DMS79 (cell line): ENCODE data around the gene PFKFB1.
A peak's percentile ranks its signal among the peaks of the same experiment; 100 is the strongest.

ENCODE experiments used
- DNase-seq: peaks from one replicate; lab custom pipeline; 2025; lab: John Stamatoyannopoulos, UW

Gene PFKFB1

DNA sequence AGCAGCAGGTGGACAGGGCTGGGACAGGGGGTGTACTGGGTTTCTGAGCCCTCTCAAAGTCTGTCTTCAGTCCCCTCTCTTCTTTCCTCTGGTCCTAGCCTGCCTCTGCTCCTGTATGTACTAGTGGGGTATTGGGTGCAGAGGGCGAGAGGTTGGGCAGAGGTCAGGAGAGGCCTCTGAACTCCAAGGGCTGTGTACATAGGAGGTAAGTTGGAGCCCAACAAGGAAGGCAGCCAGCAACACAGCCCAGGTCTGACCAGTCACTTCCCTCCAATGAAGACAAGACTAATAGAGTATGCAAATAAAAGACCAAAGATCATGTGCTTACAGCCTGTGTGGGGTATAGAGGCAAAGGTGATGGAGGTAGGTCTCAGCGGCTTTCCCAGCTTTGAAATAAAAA is at the start of gene PFKFB1:
TSS of gene PFKFB1 (minus strand) at position 90 of the 400 bp plus-strand sequence. CDS start 181 bp downstream, outside the sequence.
- DNase-seq = no peak

DNA sequence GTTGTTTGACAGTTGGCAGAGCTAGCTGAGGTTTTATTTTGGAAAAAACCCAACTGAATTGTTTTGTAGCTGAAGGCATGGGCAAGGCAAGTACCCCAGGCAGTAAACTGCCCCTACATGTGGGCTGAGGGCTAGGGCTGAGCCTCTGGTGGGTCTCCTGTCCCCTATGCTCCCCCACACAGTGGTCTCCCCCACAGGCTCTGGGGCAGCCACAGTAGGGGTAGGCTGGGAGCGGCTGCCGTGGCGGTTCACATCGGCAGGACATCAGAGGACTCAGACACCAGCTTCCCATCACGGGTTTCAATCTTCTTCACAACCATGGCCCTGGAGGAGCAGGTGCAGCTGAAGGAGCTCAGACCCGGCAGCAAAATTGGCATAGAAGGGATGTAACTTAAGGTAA is 47.5 kb upstream of the PFKFB1 start:
- DNase-seq = no peak

DNA sequence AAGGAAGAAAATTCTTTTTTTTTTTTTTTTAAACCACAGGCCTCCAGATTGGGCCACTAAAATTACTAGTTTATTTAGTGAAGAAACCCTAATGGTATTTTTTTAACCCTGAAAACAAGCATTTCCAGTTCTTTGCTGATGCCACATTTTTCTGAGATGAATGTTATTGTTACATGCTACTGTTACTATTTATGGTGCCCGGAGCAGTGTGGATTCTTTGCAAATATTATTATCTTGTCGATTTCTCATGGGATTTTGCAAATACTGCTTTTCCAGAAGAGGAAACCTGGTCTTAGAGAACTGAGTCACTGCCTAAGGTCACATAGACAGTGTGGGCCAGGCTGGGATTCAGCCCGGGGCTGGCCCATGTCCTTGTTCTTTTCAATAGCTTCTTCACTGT is 45.5 kb upstream of the PFKFB1 start:
- no peak for DNase-seq

DNA sequence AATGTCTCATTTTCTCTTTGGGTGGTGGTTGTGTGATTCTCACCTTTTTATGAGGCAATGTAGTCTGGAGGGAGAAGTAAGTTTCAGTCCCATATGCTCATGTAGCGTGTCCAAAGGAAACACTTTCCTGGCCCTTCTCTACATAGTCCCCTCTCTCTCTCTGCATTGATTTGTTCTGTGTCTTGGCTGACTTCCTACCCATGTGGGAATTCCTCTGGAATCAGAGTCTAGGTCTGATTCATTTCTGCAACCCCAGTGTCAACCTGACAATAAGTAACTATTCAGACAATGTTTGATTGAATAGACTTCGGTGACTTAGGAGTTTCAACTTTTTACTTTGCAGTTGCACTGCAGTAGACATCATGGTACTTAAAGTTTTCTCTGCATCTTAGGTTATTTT is 39.4 kb upstream of the PFKFB1 start:
- DNase-seq = no peak

DNA sequence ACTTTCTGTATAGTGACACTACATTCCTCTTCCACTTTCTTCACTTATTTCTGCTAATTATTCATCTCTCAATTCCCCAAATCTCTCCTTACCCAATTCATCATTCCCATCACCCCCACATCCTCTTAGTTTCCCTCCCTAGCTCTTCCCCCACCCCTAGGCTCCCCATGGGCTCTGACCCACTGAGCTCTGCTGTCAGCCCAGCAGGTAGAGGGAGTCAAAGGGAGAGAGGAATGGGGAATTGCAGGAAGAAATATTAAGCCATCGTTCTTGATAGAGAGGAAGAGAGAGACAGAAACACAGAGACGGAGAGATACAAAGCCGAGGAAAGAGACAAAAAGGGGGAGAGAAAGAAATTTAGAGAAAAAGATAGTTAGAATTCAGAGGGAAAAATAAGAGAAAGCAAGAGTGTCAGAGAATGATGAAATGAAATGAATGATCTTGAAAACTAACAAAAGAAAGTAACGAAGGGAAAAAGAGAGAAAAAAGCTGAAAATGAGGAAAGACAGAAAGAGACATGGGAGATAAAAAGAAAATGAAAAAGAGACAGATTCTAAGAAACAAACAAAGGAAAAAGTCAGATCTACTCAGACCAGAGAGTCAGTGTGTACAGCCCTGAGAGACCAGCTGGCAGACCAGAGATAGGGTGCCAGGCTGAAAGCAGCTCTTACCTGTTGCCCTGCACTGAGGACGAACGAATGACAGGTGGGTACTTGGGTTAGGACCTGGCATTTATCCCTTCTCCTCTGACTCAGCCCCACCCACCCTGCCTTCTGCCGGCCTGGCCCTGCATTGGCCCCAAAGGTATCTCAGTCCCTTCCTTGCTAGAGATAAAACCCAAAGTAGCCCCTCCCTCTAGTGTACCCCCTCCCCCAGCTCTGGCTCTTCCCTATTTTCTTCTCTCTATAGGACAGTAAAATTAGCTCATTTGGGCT is 36.5 kb upstream of the PFKFB1 start, which contains the start of gene ALAS2:
TSS of gene ALAS2 (minus strand) at position 707 of the 935 bp plus-strand sequence. CDS start 4,977 bp downstream, outside the sequence.
- no peak for DNase-seq

DNA sequence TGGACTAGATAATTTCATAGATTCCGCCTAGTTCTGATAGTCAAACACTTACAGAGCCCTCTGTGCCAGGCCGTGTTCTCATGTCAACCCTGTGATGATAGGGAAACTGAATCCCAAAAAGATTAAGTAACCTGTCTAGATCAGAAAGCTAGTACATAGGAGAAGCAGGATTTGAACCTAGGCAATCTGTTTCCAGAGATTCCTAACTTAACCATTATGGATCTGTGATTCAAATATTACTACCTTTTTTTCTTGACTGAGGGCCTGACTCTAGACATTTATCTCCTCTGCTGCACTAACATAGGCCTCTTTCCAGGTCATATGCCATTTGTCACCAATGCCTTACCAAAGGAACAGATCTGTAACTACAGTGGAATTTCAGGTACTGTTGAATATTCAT is 35.3 kb upstream of the PFKFB1 start:
- no peak for DNase-seq

DNA sequence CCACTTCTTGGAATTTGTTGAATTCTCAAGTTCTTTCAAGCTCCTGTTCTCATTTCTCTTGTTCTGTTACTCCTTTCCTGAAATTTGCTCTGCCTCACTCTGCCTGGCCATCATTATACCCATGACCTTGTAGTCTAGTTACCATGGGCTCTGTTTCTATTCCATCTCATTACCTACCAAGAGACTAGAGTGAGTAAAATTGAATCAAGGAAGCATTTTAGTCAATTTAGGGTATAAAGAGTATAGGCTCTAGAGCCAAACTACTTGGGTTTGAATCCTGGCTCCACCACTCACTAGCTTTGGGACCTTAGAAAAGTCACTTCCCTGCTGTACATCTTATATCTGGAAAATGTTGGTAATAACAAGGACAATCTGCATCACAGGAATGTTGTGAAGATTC is 34.6 kb upstream of the PFKFB1 start:
- no peak for DNase-seq

DNA sequence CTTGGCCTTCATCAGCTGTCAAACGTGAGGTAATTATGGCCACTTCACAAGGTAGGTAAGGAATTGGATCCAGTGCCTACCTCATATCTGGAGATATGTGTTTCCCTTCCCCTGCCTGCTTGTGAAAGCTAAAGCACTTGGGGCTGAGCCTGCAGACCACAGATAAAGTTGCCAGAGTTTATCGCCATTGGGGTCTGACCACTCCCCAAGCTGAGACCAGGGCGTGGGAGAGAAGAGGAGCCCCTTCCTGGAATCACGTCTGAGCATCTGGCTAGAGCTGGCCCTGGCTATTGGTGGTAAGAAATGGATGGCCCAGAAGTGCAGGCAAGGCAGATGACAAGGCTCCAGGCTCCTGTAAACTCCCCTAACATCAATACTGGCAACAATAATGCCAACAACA is 34.1 kb upstream of the PFKFB1 start:
- DNase-seq = no peak

DNA sequence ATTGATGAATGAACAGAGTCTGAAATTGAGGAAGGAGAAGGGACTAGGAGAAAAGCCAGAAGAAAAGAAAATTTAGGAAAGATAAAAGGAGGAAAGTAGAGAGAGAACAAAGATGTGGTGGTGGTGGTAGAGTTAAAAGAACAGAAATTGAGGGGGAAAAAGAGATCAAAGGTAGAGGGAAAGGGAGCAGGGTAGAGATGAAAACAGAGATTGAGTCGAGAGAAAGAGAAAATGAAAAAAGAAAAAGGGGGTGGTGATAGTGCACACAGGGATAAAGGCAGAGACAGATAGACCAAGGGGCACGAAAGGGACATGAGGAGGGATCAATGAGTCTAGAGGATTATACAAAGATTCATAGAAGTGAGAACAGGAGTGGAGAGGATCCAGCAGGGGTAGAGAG is 32.9 kb upstream of the PFKFB1 start:
- DNase-seq = no peak

DNA sequence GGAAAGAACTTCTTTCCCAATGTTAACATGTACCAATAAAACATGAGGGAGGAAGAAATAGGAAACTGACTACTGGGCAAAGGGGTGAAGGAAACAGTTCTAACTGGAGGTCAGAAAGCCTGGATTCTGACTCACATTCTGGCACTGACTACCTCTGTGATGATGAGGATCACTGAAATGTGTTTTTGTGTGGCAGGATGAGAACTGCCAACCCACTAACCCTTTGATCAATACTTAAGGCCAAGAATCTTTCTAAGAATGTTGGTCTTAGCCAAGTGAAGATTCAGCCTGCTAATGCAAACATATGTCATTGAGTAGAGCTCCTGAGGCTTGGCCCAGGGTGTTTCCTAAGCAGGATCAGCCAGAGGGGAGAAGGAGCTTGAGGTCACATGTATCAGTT is 32.2 kb upstream of the PFKFB1 start:
- DNase-seq = no peak

DNA sequence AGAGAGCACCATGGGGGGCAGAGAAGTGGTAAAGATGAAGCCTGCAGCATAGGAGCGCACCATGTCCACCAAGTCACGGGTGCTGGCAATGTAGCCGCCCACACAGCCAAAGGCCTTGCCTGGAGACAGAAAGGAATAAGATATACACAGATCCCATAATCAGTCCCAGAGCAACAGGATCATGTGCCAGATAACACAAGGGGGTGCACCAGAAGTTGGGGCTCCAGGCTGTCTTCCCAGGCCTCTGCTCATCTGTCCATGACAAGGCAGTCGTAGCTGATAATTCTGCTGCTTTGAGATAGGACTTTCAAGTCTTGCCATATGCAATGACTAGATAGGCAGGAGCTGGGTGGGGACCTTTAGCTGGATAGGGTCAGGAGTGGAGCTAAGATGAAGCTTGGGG is 20.9 kb upstream of the PFKFB1 start:
- no peak for DNase-seq

DNA sequence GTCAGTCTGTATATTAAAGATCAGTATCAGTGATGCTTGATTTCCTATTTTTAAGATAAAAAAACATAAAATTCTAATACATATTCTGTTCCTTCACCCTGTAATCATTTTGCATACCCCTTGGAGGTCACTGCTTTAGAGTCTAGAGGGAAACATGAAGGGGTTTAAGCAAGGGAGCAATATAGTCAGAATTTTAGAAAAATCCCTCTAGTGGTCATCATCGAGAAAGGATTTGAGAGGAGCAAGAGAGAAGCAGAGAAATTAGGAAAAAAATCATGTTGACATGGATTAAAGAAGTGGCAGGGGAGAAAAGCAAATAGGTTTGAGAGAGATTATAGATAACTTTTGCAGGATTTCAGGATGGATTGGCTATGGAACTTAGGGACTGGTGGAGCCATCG is 17.3 kb upstream of the PFKFB1 start:
- DNase-seq = no peak

DNA sequence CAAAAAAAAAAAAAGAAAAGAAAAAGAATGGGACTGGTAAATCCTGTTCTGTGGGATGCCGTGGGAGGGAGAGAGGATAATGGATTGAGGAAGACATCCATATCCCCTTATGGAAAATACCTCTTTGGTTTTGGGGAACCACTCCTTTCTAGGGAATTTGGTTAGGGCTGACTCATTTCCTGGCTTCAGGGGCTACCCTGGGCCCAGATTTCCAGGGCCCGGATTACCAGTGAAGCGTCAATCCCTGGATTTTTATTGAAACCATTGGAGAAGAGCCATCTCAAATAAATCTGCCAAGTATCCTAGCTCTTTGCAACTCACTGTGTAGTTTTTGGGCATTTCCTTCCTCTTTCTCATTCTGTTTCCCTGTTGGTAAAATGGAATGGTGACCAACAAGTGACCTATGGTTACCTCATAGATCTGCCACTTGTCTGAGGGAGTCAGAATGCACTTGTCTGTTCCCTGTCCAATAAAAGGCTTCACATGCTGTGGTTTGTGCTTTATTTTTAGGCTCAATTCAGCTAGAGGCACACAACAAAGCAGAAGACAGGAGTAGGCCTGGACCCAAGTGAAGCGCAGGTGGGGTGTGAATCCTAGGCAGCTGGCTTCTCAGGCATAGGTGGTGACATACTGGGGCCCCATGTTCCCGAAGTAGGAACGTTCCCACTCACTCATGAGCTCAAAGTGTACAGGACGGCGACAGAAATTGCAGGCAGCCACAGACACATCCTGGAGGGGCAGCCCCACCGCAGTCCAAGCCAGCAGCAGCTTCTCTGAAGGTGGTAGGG is 14.8 kb upstream of the PFKFB1 start:
- no peak for DNase-seq

DNA sequence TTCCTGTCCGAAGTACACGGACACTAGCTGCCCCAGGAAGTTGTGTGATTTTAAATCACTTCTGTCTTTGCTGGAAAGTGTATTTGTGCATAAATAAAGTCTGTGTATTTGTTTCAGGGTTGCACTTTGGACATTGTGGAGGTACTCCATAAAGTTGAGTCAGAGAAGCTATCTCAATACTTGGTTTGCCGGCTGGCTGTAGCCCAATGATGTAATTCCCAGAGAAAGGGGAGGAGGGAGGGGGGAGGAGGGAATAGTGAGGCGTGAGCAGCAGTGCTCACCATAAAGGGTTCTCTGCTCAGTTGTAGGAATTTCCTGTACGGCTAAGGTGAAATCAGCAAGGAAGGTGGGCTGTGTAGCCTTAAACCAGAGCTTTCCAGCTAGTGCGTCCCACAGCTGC is 13.7 kb upstream of the PFKFB1 start:
- no peak for DNase-seq

DNA sequence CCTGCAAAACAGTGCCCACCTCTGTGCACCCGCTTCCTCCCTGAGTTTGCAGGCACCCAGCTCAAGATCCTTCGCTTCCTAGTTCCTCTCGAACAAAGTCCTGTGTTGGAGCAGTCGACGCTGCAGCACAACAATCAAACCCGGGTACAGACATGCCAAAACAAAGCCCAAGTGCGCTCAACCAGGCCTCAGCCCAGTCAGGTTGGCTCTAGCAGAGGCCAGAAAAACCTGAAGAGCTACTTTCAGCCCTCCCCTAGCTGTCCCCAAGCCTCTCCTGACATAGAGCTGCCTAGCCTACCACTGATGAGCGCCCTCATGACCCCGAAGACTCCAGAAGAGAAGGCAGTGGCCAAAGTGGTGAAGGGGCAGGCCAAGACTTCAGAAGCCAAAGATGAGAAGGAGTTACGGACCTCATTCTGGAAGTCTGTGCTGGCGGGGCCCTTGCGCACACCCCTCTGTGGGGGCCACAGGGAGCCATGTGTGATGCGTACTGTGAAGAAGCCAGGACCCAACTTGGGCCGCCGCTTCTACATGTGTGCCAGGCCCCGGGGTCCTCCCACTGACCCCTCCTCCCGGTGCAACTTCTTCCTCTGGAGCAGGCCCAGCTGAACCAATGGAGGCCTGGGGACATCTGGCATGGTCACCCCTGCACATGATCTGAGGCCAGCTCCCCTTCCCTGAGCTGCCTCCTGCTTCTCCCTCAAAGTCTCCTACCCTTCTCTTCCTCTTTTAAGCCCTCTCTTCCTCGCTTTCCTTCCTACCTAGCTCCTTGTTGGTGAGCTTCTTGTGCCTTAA is 13.0 kb upstream of the PFKFB1 start:
- DNase-seq = no peak

DNA sequence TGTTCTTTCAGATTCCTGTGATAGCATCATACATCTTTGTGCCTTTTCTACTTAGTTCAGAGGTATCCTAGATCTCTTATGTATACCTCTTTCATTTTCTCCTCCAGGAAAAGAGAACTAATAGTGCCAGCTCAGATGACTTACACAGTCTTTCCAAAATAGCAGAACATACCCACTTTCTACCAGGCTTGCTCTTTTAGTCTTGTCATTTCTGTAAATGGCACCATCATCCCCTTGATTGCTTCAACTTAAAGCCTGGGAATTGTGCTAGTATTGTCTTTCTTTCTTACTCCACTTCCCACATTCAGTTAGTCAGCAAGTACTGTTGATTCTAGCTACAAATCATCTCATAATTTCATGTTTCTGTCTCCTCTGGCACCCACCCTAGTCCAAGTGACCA is 11.3 kb upstream of the PFKFB1 start:
- DNase-seq = no peak

DNA sequence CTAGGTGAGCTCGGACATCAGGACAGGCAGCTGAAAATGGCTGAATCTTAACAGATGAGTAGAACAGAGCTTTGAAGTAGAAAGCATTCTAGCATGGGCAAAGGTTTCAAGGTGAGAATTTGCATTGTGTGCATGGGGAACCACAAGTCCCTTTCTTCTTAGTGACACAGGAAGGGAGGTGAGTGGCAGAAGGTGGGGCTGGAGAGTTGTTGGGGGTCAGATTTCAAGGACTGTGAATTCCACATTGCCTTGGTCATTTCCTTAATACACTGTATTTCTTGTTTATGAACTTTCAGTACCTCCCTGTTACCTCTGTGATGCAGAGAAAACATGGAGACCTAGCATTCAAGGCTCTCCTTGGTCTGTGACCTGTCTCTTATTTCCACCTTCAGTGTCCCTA is 10.2 kb upstream of the PFKFB1 start:
- no peak for DNase-seq

DNA sequence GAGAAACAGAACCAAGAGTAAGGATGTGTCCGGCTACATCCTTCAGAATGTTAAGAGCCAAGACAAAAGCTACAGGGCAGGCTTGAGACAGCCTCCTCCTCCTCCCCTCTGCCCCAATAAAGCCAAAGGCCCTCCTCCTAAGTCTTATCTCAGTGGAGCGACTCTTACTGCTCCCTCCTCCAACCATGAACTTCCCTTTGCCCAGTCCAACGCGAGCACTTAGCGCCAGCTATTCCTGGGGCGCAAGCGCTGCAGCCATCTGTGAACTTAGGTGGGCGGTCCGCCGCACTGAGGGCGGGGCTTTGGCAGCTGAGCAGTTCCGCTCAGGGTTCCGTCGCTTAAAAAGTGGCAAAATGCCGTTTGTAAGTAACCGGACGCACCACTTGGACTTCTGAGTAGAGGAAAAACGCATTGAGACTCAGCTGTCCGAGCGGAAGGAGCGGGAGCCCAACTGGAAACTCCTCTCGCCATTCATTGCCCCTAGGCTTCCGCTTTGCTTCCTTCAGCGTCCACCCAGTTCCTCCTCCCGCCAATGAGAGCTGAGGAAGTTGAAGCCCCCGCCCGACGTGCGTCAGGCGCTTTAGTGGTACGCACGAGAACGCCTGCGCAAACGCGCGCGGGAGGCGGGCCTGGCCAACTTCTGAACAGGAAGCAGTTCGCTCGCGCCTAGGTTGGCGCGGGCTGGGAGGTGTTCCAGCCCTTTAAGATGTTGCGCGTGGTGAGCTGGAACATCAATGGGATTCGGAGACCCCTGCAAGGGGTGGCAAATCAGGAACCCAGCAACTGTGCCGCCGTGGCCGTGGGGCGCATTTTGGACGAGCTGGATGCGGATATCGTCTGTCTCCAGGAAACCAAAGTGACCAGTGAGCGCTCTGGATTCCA is 6.0 kb upstream of the PFKFB1 start, which contains the start of gene APEX2:
TSS of gene APEX2 (plus strand) at position 647 of the 882 bp plus-strand sequence. CDS start at position 707, 60 bp downstream.
- DNase-seq = peak; percentile 79

DNA sequence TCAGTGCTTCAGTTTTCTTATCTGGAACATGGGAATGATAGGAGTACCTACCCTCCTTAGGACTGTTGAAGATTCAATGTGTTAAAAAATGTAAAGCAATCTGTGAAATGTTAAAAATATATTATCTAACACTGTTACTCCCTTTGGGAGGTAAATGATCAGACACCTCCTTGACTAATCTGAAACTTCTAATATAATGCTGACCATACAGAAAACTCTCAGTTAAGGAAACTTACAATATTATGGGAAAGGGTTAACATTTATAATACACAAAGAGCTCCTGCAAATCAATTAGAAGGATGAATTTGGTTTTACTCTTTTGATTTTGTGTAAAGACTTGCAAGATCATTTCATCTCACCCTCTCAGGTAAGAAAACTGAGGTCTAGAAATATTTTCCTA is 1.6 kb upstream of the PFKFB1 start:
- no peak for DNase-seq

DNA sequence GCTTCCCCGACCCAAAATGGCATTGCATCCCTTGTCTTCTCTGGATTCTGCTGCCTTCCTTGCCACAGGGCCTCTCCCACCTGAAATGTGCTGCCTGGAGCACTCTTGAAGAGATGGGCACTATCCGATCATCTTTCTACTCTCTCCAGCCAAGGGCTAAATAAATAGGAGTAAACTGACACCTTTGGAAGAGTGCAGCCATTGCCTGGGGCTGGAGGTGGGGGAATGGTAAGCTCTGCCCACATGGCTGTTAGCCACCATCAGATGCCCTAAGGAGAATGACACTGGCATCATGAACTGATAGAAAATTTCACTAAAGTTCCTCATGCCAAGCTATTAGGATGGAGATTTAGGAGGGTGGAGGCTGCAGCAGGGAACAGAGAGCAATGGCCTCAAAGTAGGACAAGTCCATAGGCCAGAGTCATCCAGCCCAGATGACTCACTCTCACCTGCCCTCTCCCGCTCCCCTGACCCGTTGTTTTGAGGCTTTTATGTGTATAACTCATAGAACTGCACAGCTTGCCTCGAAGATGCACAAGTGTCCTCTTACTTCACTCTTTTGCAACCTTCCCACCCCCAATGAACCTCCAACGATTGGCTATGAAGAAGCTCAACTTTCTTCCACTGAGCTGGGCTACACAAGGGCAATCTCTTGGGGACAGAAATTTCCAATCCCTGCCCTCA is 822 bp upstream of the PFKFB1 start:
- DNase-seq = no peak
